Neural progenitor cell (in vitro differentiated cells): ENCODE measurements around the gene PLEKHG2.

Experiments
- EZH2 ChIP-seq: fragments of 200-600 bp; sonication (generic); IDR thresholded peaks from 2 replicates; pipeline ENCODE4 v1.6.1; 2017; ENCODE audit warnings: antibody characterized with exemption, mild to moderate bottlenecking, moderate library complexity
- TF ChIP-seq, protein P1 (sequence below): fragments of 200-600 bp; sonication (generic); IDR thresholded peaks from 2 replicates; pipeline ENCODE4 v1.5.1; 2017; ENCODE audit warnings: antibody characterized with exemption, mild to moderate bottlenecking

DNA sequence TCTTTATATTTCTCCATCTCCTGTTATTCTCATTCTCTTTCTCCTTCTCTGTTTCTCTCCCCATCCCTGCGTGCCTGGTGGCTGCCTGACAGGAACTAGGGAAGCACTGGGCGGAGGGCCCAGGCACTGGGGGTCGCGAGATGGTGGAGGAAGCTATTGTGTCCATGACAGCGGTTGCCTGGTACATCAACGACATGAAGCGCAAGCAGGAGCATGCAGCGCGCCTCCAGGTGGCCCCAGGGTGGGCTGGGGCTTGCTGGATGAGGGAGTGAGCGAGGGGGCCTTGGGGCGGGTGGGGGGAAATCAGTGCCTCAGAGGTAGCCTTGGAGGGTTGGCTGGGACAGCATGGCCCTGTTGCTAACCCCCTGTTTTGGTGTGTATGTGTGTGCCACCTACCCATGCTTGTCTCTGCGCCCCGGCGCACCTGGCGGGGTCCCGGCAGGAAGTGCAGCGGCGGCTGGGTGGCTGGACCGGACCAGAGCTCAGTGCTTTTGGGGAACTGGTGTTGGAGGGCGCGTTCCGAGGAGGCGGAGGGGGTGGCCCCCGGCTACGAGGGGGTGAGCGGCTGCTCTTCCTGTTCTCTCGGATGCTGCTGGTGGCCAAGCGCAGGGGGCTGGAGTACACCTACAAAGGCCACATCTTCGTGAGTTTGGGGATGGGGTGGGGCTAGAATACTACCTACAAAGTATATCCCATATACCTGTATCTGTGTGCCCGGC lies 5.2 kb downstream of the PLEKHG2 start:
- TF ChIP-seq, protein P1, sequence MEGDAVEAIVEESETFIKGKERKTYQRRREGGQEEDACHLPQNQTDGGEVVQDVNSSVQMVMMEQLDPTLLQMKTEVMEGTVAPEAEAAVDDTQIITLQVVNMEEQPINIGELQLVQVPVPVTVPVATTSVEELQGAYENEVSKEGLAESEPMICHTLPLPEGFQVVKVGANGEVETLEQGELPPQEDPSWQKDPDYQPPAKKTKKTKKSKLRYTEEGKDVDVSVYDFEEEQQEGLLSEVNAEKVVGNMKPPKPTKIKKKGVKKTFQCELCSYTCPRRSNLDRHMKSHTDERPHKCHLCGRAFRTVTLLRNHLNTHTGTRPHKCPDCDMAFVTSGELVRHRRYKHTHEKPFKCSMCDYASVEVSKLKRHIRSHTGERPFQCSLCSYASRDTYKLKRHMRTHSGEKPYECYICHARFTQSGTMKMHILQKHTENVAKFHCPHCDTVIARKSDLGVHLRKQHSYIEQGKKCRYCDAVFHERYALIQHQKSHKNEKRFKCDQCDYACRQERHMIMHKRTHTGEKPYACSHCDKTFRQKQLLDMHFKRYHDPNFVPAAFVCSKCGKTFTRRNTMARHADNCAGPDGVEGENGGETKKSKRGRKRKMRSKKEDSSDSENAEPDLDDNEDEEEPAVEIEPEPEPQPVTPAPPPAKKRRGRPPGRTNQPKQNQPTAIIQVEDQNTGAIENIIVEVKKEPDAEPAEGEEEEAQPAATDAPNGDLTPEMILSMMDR: no peak
- TF ChIP-seq EZH2: no peak
